H1 (cell line): ENCODE measurements around the gene ZRANB2. TPM values are rescaled to one million over a fixed set of nuclear protein-coding genes. Genes with fewer than 3 reads are reported as not detected.

ENCODE experiments used
- CHD1 ChIP-seq: IDR thresholded peaks from 2 replicates; pipeline ENCODE4 v1.6.1; 2012; ENCODE audit warnings: low read depth, low read length, improper control_type of control experiment
- CHD2 ChIP-seq: IDR thresholded peaks from 2 replicates; pipeline ENCODE4 v1.6.1; 2012; ENCODE audit warnings: low read length, improper control_type of control experiment
- EP300 ChIP-seq, 2 experiments: IDR thresholded peaks; 1 replicate in 1 of 2; 2 replicates in 1 of 2; pipeline ENCODE4 v1.6.1; 2011 to 2012; ENCODE audit warnings: low read depth in 2 of 2, low read length in 2 of 2, mild to moderate bottlenecking in 2 of 2, borderline replicate concordance in 1 of 2, inconsistent platforms in 1 of 2, moderate library complexity in 1 of 2
- GABPA ChIP-seq: IDR thresholded peaks from 2 replicates; pipeline ENCODE4 v1.6.1; 2011; ENCODE audit warnings: mild to moderate bottlenecking, low read length, moderate library complexity, borderline replicate concordance; ENCODE audit not compliant: insufficient read depth
- GTF2F1 ChIP-seq: IDR thresholded peaks from 2 replicates; pipeline ENCODE4 v1.6.1; 2012; ENCODE audit warnings: low read depth, low read length, improper control_type of control experiment, borderline replicate concordance
- KDM1A ChIP-seq: fragments of 200-600, 300-600 bp; sonication (generic); IDR thresholded peaks from 2 replicates; pipeline ENCODE4 v1.7.1; 2016; ENCODE audit warnings: mild to moderate bottlenecking, low read length, borderline replicate concordance
- NRF1 ChIP-seq: IDR thresholded peaks from 2 replicates; pipeline ENCODE4 v1.6.1; 2011; ENCODE audit warnings: mild to moderate bottlenecking, low read depth, low read length, improper control_type of control experiment
- PHF8 ChIP-seq: fragments of 200-600 bp; sonication (generic); conservative IDR thresholded peaks from 2 replicates; pipeline ENCODE4 v1.7.1; 2012; ENCODE audit warnings: low read depth, mild to moderate bottlenecking, inconsistent platforms, low read length, moderate library complexity
- RBBP5 ChIP-seq: IDR thresholded peaks from 2 replicates; pipeline ENCODE4 v1.7.1; 2012; ENCODE audit warnings: low read depth, mild to moderate bottlenecking, inconsistent platforms, low read length, moderate library complexity, borderline replicate concordance
- RFX5 ChIP-seq: IDR thresholded peaks from 2 replicates; pipeline ENCODE4 v1.6.1; 2011; ENCODE audit warnings: low read depth, low read length, improper control_type of control experiment, borderline replicate concordance
- SAP30 ChIP-seq: fragments of 300-600 bp; sonication (generic); IDR thresholded peaks from 2 replicates; pipeline ENCODE4 v1.7.1; 2012; ENCODE audit warnings: low read length, moderate library complexity, mild to moderate bottlenecking, inconsistent platforms; ENCODE audit not compliant: insufficient read depth, insufficient replicate concordance
- SIN3A ChIP-seq, 2 experiments: IDR thresholded peaks in 1 of 2; conservative IDR thresholded peaks in 1 of 2; 2 replicates each; pipeline ENCODE4 v1.6.1; 2011 to 2012; ENCODE audit warnings: low read length in 2 of 2, improper control_type of control experiment in 1 of 2, low read depth in 1 of 2, mild to moderate bottlenecking in 1 of 2
- SP2 ChIP-seq: IDR thresholded peaks from 2 replicates; pipeline ENCODE4 v1.6.1; 2012; ENCODE audit warnings: mild to moderate bottlenecking, low read length, inconsistent platforms
- SP4 ChIP-seq: IDR thresholded peaks from 2 replicates; pipeline ENCODE4 v1.6.1; 2012; ENCODE audit warnings: low read length, inconsistent platforms
- TCF12 ChIP-seq: IDR thresholded peaks from 2 replicates; pipeline ENCODE4 v1.6.1; 2011; ENCODE audit warnings: low read depth, mild to moderate bottlenecking, low read length
- YY1 ChIP-seq: IDR thresholded peaks from 2 replicates; pipeline ENCODE4 v1.6.1; 2011; ENCODE audit warnings: low read depth, mild to moderate bottlenecking, low read length
- polyA plus RNA-seq, 7 experiments: library from polyadenylated mRNA; depleted of rRNA in 3 of 7; stranded (reverse) in 5 of 7; unstranded in 2 of 7; fragments of >200 nt in 5 of 7; fragments of 200-250 nt in 2 of 7; gene quantifications; 1 replicate in 5 of 7; 2 replicates in 1 of 7; 4 replicates in 1 of 7; pipeline versions ENCODE4 v1.2.1 to v1.2.3, GENCODE V29; 2011 to 2013; ENCODE audit warnings: missing spikeins in 2 of 7, mixed read lengths in 2 of 7
- total RNA-seq: library from RNA; stranded (reverse); fragmentation: NEBNext Ultra II Directional; extraction: Animal tissue kit (Norgen Biotek cat#: 25700); gene quantifications from 2 replicates; pipeline ENCODE4 v1.2.1, GENCODE V29; 2021
- TF ChIP-seq, protein P1 (sequence below): IDR thresholded peaks from 2 replicates; pipeline ENCODE4 v1.6.1; 2012; ENCODE audit warnings: inconsistent platforms
- TF ChIP-seq, protein P2 (sequence below): IDR thresholded peaks from 2 replicates; pipeline ENCODE4 v1.6.1; 2011; ENCODE audit warnings: low read length, improper control_type of control experiment
- TF ChIP-seq, protein P3 (sequence below): IDR thresholded peaks from 2 replicates; pipeline ENCODE4 v1.6.1; 2012; ENCODE audit warnings: inconsistent platforms

Gene ZRANB2
- total and polyA plus RNA-seq, 2 of the 8 experiments (the other 6 are each of a cell fraction or from before 2014, with no cell fraction given): 35.8 to 103 TPM

DNA sequence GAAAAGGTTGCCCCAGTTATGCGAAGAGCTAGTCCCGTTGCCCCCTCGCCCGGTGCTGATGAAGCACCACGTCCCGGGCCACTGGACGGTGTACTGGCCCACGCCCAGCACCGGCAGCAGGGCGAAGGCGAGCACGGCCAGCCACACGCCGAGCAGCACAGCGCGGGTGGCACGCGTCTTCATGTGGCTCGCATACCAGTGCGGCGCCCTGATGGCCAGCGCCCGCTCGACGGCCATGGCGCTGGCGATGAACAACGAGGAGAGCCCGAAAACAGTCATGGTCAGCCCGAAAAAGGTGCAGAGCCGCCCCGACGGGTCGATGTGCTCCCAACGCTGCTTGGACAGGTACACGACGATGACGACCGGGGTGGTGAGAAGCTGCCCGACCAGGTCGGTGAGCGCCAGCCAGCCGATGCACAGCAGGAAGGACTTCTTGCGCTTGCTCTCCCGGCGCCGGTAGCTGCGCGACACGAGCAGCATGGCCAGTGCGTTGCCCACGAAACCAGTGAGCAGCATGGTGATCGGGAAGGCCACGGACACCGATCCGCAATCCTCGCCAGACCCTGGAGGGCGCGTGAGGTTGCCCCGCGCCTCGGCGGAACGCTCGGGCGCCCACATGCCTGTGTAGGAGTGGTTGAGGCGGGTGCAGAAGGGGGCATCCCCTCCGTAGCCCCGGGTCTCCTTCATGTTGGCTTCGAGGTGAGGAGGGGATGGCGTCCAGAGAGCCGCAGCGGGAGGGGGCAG is 33.8 kb downstream of the ZRANB2 start (continued):
- TF ChIP-seq SAP30 (no peak), RFX5 (no peak), TCF12 (no peak), SP2 (no peak), CHD1 (no peak), NRF1 (no peak), PHF8 (no peak), SIN3A (conservative IDR thresholded peaks at IDR 0.05 in 1 of 2, IDR thresholded peaks at IDR 0.05 in 1 of 2; ENCODE audit: low read depth in 1 of 2, low read length in 2 of 2) (no peak), GABPA (no peak), KDM1A (peak; percentile 9; the same call in 1 of the 2 replicates), SP4 (no peak), CHD2 (no peak), EP300 (IDR thresholded peaks at IDR 0.05; ENCODE audit: borderline replicate concordance in 1 of 2, low read depth in 2 of 2, low read length in 2 of 2) (no peak), YY1 (no peak), GTF2F1 (no peak), RBBP5 (no peak; the same call in 1 of the 2 replicates)
- TF ChIP-seq, protein P1, sequence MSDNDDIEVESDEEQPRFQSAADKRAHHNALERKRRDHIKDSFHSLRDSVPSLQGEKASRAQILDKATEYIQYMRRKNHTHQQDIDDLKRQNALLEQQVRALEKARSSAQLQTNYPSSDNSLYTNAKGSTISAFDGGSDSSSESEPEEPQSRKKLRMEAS: peak; percentile 87
- TF ChIP-seq, protein P2, sequence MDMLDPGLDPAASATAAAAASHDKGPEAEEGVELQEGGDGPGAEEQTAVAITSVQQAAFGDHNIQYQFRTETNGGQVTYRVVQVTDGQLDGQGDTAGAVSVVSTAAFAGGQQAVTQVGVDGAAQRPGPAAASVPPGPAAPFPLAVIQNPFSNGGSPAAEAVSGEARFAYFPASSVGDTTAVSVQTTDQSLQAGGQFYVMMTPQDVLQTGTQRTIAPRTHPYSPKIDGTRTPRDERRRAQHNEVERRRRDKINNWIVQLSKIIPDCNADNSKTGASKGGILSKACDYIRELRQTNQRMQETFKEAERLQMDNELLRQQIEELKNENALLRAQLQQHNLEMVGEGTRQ: no peak
- TF ChIP-seq, protein P3, sequence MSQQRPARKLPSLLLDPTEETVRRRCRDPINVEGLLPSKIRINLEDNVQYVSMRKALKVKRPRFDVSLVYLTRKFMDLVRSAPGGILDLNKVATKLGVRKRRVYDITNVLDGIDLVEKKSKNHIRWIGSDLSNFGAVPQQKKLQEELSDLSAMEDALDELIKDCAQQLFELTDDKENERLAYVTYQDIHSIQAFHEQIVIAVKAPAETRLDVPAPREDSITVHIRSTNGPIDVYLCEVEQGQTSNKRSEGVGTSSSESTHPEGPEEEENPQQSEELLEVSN: peak; percentile 86
